ENCODE measurements around the gene PACS1. TPM values are rescaled to one million over a fixed set of nuclear protein-coding genes. Genes with fewer than 3 reads are reported as not detected.
"Not testable (repeated sequence)": the region's sequence is repeated elsewhere in the genome, so short reads cannot be mapped to it uniquely, and the experiment has no call there.

PACS1 gene
- polyA plus RNA-seq, 1 experiment, result 27.1 TPM

GRCh38 chr11:66083767-66084166 lies 13.7 kb downstream of the PACS1 start:
- Histone ChIP-seq H3K9me3 (ENCODE audit: control insufficient read depth, insufficient read depth, low read length) (no peaks in the 10 kb centered on the region), H3K27me3 (ENCODE audit: control insufficient read depth, insufficient read depth, low read length) (no peaks in the 10 kb centered on the region), H3K27ac (ENCODE audit: low read depth, low read length) (no peak overlapping the region), H3K4me3 (ENCODE audit: low read depth, low read length) (no peak overlapping the region)
- TF ChIP-seq, protein P1, sequence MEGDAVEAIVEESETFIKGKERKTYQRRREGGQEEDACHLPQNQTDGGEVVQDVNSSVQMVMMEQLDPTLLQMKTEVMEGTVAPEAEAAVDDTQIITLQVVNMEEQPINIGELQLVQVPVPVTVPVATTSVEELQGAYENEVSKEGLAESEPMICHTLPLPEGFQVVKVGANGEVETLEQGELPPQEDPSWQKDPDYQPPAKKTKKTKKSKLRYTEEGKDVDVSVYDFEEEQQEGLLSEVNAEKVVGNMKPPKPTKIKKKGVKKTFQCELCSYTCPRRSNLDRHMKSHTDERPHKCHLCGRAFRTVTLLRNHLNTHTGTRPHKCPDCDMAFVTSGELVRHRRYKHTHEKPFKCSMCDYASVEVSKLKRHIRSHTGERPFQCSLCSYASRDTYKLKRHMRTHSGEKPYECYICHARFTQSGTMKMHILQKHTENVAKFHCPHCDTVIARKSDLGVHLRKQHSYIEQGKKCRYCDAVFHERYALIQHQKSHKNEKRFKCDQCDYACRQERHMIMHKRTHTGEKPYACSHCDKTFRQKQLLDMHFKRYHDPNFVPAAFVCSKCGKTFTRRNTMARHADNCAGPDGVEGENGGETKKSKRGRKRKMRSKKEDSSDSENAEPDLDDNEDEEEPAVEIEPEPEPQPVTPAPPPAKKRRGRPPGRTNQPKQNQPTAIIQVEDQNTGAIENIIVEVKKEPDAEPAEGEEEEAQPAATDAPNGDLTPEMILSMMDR (IDR thresholded peaks at IDR 0.05; ENCODE audit: low read depth, low read length), result no peak
- ChIA-PET POLR2A (no interaction called here), CTCF (no interaction called here)
- DNase-seq (ENCODE audit: low read depth, low spot score), result no peak

DNA sequence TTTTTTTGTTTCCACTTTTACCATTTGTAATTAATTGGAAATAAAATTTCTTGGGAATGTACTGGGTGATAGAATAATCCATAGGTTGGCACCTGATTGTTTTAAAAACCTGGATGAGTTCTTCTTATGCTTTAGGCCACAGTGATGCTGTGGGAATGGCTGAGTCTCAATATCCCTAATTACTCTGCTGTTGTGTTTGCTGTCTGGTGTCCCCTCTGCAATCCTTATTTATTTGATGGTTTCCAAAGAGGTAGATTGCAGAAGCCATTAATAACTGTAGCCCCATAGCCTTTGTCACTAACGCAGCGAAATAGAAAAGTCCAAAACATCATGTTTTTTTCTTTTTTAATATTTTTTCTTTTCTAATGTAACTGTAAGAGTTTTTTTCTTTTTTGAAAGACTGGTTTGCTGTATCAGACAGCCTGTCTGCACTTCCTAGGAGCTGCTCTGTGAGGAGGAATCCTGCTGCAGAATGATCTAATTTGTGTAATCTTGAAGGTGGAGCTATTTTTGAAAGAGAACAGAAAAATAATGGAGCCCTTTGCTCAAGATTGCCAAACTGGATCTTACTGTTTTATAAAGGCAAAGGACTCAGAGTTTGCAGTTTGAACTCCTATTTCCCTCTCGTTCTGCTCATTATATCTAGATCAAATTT lies 14.9 kb downstream of the PACS1 start:
- no peaks in the 10 kb centered on the region for H3K9me3 ChIP-seq (ENCODE audit: control insufficient read depth, insufficient read depth, low read length)
- CTCF ChIA-PET, result interaction anchor here (0.7 to 1.7 kb wide), 2 partner anchors 17 to 31 kb away, joined by 5 read pairs; no protein-coding TSS in a partner anchor
- no peaks in the 10 kb centered on the region for H3K27me3 ChIP-seq (ENCODE audit: control insufficient read depth, insufficient read depth, low read length)
- H3K4me3 ChIP-seq (ENCODE audit: low read depth, low read length), result no peak overlapping the region
- no peak overlapping the region for H3K27ac ChIP-seq (ENCODE audit: low read depth, low read length)
- POLR2A ChIA-PET, result no interaction called here
- no peak for DNase-seq (ENCODE audit: low read depth, low spot score)
- TF ChIP-seq, protein P1 (IDR thresholded peaks at IDR 0.05; ENCODE audit: low read depth, low read length), result no peak

DNA sequence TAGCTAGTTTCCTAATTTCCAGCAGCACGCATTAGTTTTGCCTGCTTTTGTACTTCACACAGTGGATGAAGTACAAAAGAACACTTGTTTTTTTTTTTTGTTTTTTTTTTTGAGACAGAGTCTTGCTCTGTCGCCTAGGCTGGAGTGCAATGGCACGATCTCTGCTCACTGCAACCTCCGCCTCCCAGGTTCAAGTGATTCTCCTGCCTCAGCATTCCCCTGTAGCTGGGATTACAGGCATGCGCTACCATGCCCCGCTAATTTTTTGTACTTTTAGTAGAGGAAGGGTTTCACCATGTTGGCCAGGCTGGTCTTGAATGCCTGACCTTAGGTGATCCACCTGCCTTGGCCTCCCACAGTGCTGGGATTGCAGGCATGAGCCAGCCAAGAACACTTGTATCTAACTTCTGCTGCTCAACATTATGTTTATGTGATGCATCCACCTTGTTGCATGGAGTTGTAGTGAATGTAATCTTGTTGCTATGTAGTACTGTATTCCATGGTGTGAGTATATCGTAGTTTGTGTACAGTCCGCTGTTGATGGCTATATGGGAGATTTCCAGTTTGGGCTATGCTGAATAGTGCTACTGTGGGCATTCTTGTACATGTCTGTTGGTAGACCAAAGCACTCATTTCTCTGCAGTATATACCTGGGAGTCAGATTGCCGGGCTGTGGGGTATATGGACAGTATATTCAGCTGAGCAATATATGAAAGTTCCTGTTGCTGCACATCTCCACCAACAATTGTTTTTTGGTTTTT lies 17.3 kb downstream of the PACS1 start:
- ChIA-PET CTCF (interaction anchor here (0.7 to 1.0 kb wide), 2 partner anchors 14 to 135 kb away, joined by 3 read pairs; no protein-coding TSS in a partner anchor), POLR2A (no interaction called here)
- Histone ChIP-seq H3K27me3 (ENCODE audit: control insufficient read depth, insufficient read depth, low read length) (no peaks in the 10 kb centered on the region), H3K27ac (ENCODE audit: low read depth, low read length) (no peak overlapping the region), H3K4me3 (ENCODE audit: low read depth, low read length) (no peak overlapping the region), H3K9me3 (ENCODE audit: control insufficient read depth, insufficient read depth, low read length) (no peaks in the 10 kb centered on the region)
- DNase-seq (ENCODE audit: low read depth, low spot score), result no peak
- TF ChIP-seq, protein P1 (IDR thresholded peaks at IDR 0.05; ENCODE audit: low read depth, low read length), result no peak

- TF ChIP-seq, protein P1 (IDR thresholded peaks at IDR 0.05; ENCODE audit: low read depth, low read length), result no peak
- Histone ChIP-seq H3K9me3 (ENCODE audit: control insufficient read depth, insufficient read depth, low read length) (no peaks in the 10 kb centered on the region), H3K27ac (ENCODE audit: low read depth, low read length) (no peak overlapping the region), H3K27me3 (ENCODE audit: control insufficient read depth, insufficient read depth, low read length) (no peaks in the 10 kb centered on the region), H3K4me3 (ENCODE audit: low read depth, low read length) (no peak overlapping the region)
- DNase-seq (ENCODE audit: low read depth, low spot score), result no peak
- ChIA-PET CTCF (interaction anchor here (0.7 kb wide), 1 partner anchor 36 kb away, joined by 4 read pairs; no protein-coding TSS in a partner anchor), POLR2A (no interaction called here)
These were observed 19.0 kb downstream of the PACS1 start for GRCh38 chr11:66089067-66089466.

DNA sequence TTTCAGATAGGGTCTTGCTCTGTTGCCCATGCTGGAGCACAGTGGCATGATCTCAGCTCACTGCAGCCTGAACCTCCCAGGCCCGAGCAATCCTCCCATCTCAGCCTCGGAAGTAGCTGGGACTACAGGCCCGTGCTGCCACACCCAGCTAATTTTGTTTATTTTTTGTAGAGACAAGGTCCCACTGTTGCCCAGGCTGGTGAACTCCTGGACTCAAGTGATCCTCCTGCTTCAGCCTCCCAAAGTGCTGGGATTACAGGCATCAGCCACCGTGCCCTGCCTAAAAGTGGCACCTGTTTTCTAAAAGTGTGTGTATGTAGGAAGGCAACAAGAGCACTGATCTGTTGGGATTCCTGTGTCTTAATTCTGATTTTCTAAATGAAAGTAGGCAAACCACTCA lies 20.2 kb downstream of the PACS1 start:
- POLR2A ChIA-PET, result no interaction called here
- H3K4me3 ChIP-seq (ENCODE audit: low read depth, low read length), result no peak overlapping the region
- H3K27me3 ChIP-seq (ENCODE audit: control insufficient read depth, insufficient read depth, low read length), result no peaks in the 10 kb centered on the region
- TF ChIP-seq, protein P1 (IDR thresholded peaks at IDR 0.05; ENCODE audit: low read depth, low read length), result no peak
- no peak overlapping the region for H3K27ac ChIP-seq (ENCODE audit: low read depth, low read length)
- H3K9me3 ChIP-seq (ENCODE audit: control insufficient read depth, insufficient read depth, low read length), result no peaks in the 10 kb centered on the region
- DNase-seq (ENCODE audit: low read depth, low spot score), result no peak
- CTCF ChIA-PET, result no interaction called here

- CTCF ChIA-PET; H3K27ac ChIP-seq (ENCODE audit: low read depth, low read length); DNase-seq (ENCODE audit: low read depth, low spot score); H3K27me3 ChIP-seq (ENCODE audit: control insufficient read depth, insufficient read depth, low read length); H3K9me3 ChIP-seq (ENCODE audit: control insufficient read depth, insufficient read depth, low read length); POLR2A ChIA-PET; H3K4me3 ChIP-seq (ENCODE audit: low read depth, low read length): not testable (repeated sequence)
These were observed 22.1 kb downstream of the PACS1 start for GRCh38 chr11:66092125-66092524.

DNA sequence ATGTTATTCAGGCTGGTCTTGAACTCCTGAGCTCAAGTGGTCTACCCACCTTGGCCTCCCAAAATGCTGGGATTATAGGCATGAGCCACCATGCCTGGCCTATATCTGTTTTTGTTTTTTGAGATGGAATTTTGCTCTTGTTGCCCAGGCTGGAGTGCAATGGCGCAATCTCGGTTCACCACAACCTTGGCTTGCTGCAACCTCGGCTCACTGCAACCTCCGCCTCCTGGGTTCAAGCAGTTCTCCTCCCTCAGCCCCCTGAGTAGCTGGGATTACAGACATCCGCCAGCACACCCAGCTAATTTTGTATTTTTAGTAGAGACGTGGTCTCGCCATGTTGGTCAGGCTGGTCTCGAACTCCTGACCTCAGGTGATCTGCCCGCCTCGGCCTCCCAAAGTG lies 29.7 kb downstream of the PACS1 start:
- DNase-seq (ENCODE audit: low read depth, low spot score); H3K27ac ChIP-seq (ENCODE audit: low read depth, low read length); H3K27me3 ChIP-seq (ENCODE audit: control insufficient read depth, insufficient read depth, low read length); POLR2A ChIA-PET; H3K4me3 ChIP-seq (ENCODE audit: low read depth, low read length); H3K9me3 ChIP-seq (ENCODE audit: control insufficient read depth, insufficient read depth, low read length): not testable (repeated sequence)
- CTCF ChIA-PET, result interaction anchor here (0.6 kb wide), 1 partner anchor 824 kb away, joined by 3 read pairs; no protein-coding TSS in a partner anchor

Measured in AG04450 (cell line).